HEK293T (cell line): ENCODE data around the gene IGDCC3.

Experiments
- CTCF ChIA-PET: fragments of 350-600 bp; formaldehyde crosslinking; extraction: SDS; loops from one replicate; lab custom pipeline; 2021; ENCODE audit warnings: antibody characterized with exemption, inconsistent platforms; lab: Yijun Ruan, JAX
- POLR2A ChIA-PET: fragments of 350-600 bp; formaldehyde crosslinking; extraction: SDS; loops from one replicate; lab custom pipeline; 2020; ENCODE audit warnings: antibody characterized with exemption, inconsistent platforms; lab: Yijun Ruan, JAX
- DNase-seq: peaks from one replicate; pipeline ENCODE4 v3.0.0; 2012; ENCODE audit warnings: mixed read lengths; ENCODE audit errors: extremely low spot score
- ARNT ChIP-seq: fragments of 450-650 bp; IDR thresholded peaks from 2 replicates; pipeline ENCODE4 v1.6.1; 2017; ENCODE audit warnings: mild to moderate bottlenecking
- BHLHE40 ChIP-seq: fragments of 450-650 bp; IDR thresholded peaks from 2 replicates; pipeline ENCODE4 v1.6.1; 2016; ENCODE audit warnings: mild to moderate bottlenecking, moderate library complexity, borderline replicate concordance
- CTBP1 ChIP-seq: fragments of 450-650 bp; IDR thresholded peaks from 2 replicates; pipeline ENCODE4 v1.6.1; 2016; ENCODE audit warnings: borderline replicate concordance
- ELF4 ChIP-seq: fragments of 450-650 bp; IDR thresholded peaks from 2 replicates; pipeline ENCODE4 v1.6.1; 2017; ENCODE audit warnings: antibody characterized with exemption
- FOXA1 ChIP-seq: fragments of 450-650 bp; IDR thresholded peaks from 2 replicates; pipeline ENCODE4 v1.6.1; 2016; ENCODE audit warnings: mild to moderate bottlenecking
- FOXK2 ChIP-seq: fragments of 450-650 bp; IDR thresholded peaks from 2 replicates; pipeline ENCODE4 v1.6.1; 2016; ENCODE audit warnings: mild to moderate bottlenecking
- FOXM1 ChIP-seq: fragments of 450-650 bp; IDR thresholded peaks from 2 replicates; pipeline ENCODE4 v1.6.1; 2017; ENCODE audit warnings: mild to moderate bottlenecking, borderline replicate concordance
- HDGF ChIP-seq: fragments of 450-650 bp; IDR thresholded peaks from 2 replicates; pipeline ENCODE4 v1.6.1; 2017; ENCODE audit warnings: antibody characterized with exemption, borderline replicate concordance
- L3MBTL2 ChIP-seq: fragments of 450-650 bp; conservative IDR thresholded peaks from 2 replicates; pipeline ENCODE4 v1.6.1; 2016; ENCODE audit warnings: mild to moderate bottlenecking
- LEF1 ChIP-seq: fragments of 450-650 bp; IDR thresholded peaks from 2 replicates; pipeline ENCODE4 v1.6.1; 2017; ENCODE audit warnings: mild to moderate bottlenecking, borderline replicate concordance
- NFRKB ChIP-seq: fragments of 450-650 bp; IDR thresholded peaks from 2 replicates; pipeline ENCODE4 v1.6.1; 2016; ENCODE audit warnings: mild to moderate bottlenecking, moderate library complexity
- SP1 ChIP-seq: fragments of 450-650 bp; IDR thresholded peaks from 2 replicates; pipeline ENCODE4 v1.6.1; 2017
- SUZ12 ChIP-seq: fragments of 450-650 bp; IDR thresholded peaks from 2 replicates; pipeline ENCODE4 v1.6.1; 2016; ENCODE audit warnings: mild to moderate bottlenecking
- TARDBP ChIP-seq: fragments of 450-650 bp; IDR thresholded peaks from 2 replicates; pipeline ENCODE4 v1.6.1; 2016
- ZNF384 ChIP-seq: fragments of 450-650 bp; IDR thresholded peaks from 2 replicates; pipeline ENCODE4 v1.6.1; 2016
- TF ChIP-seq, protein P1 (sequence below): fragments of 450-650 bp; IDR thresholded peaks from 2 replicates; pipeline ENCODE4 v1.6.1; 2016

IGDCC3 gene

DNA sequence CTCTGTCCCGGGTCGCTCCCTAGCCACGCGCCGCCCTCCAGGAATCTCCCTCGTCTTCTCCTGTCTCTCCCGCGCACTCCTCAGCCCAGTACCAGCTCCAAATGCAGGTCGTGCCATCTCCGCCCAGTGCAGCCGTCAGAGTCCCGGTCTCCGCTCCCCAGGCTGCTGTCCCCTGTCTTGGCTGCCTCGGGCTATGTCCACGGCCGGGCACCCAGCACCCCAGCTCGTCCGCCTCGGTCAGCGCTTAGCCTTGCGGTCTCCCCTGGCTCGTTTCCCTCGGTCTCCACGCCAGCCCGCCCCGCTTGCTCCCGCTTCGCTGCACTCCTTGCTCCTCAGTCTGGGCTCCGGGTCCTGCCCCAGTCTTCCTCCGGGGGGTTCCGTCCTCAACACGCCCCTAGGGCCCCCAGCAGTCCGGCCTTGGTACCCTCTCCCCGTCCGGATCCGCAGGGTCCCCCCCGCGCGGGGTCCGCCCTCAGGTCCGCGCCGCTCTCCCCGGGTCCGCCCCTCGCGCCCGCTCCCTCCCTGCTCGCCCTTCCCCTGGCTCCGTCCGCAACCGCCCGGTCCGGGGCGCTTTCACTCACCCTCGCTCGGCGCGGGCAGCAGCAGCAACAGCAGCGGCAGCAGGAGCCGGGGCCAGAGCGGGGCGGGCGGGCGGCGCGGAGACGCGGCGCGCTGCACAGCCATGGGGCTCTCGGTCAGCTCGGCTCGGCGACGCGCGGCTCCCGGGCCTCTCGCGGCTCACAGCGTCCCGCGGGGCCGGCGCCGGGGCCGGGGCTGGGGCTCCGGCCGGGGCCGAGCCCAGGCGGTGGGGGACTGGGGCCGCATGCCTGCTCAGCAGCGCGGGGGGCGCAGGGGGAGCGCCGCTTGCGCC, 462 bp downstream of the IGDCC3 start:
- TF ChIP-seq L3MBTL2 (peak; percentile 87), FOXM1 (0 out of 2 replicates have a peak, but pooled peaks have one; percentile 23), BHLHE40 (no peak)
- ChIA-PET POLR2A (interaction anchor here (0.8 to 4.0 kb wide), 8 partner anchors 8 to 90 kb away, joined by 3 to 24 read pairs (median 4); partner anchors contain the start of genes PARP16 and RNU5B-1), CTCF (interaction anchor here (1.2 to 1.3 kb wide), 2 partner anchors 8 to 59 kb away, joined by 4 to 5 read pairs; no protein-coding TSS in a partner anchor)
- peak; percentile 53 for DNase-seq

DNA sequence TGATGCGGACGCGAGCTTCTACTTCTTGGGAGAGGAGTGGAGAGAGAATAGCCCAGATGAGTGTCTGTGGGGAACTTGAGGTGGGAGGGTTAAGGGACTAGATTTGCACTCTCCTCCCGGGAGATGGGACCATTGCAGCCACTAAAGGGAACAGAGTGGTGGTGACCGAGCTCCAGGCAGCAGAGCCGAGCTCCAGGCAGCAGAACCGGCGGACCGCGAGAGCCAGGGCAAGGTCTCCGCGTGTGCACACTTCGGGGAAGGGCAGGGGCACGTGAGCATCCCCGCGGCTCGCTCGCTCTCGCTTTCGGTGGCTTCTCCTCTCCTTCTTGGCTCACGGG, 1.1 kb downstream of the IGDCC3 start:
- TF ChIP-seq L3MBTL2 (no peak), SUZ12 (no peak), TARDBP (no peak), ELF4 (no peak), CTBP1 (no peak), FOXK2 (no peak), HDGF (no peak), NFRKB (no peak), ZNF384 (no peak), ARNT (no peak), FOXM1 (no peak), FOXA1 (no peak)
- TF ChIP-seq, protein P1, sequence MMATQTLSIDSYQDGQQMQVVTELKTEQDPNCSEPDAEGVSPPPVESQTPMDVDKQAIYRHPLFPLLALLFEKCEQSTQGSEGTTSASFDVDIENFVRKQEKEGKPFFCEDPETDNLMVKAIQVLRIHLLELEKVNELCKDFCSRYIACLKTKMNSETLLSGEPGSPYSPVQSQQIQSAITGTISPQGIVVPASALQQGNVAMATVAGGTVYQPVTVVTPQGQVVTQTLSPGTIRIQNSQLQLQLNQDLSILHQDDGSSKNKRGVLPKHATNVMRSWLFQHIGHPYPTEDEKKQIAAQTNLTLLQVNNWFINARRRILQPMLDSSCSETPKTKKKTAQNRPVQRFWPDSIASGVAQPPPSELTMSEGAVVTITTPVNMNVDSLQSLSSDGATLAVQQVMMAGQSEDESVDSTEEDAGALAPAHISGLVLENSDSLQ, result no peak
- CTCF ChIA-PET, result interaction anchor here (1.2 to 1.3 kb wide), 2 partner anchors 9 to 58 kb away, joined by 4 to 5 read pairs; no protein-coding TSS in a partner anchor
- POLR2A ChIA-PET, result interaction anchor here (0.8 to 4.0 kb wide), 7 partner anchors 8 to 90 kb away, joined by 3 to 24 read pairs (median 4); partner anchors contain the start of genes PARP16 and RNU5B-1
- DNase-seq, result peak; percentile 38

DNA sequence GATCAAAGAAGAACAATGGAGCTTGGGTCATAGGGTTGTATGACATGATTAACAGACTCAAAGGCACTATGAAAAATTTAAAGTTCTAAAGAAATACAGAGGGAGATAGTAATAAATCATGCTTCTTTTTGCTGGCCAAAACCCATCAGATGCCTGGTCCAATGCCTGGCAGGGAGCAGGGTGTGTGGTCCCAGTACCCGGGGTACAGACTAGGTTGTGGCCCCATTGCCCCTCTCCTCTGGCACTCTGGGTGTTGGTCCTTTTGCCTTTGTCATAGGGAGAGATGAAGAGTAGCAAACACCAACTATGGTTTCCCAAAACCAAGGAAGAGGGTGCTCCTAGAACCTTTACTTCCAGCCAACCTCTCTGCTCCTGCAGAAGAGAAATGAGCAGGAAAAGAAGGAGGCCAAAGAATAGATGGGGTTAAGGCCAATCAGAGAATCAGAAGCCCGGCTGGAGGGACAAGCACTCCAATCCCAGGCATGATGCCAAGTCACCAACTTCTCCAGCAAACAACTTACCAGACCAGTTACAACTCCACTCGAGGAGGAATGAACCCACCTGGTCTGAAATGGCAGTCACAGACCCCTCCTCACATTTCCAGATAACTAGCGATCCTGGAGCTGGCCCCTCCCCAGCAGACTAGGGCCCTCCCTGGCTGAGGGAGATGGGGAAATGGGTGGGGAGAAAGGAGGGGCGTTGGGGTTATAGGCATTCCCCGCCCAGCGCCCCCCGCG, 1.8 kb downstream of the IGDCC3 start:
- ChIA-PET CTCF (interaction anchor here (1.2 to 1.3 kb wide), 2 partner anchors 10 to 57 kb away, joined by 4 to 5 read pairs; no protein-coding TSS in a partner anchor), POLR2A (interaction anchor here (0.8 to 4.0 kb wide), 7 partner anchors 8 to 89 kb away, joined by 3 to 24 read pairs (median 4); partner anchors contain the start of genes PARP16 and RNU5B-1)
- no peak for DNase-seq
- TF ChIP-seq LEF1 (no peak), FOXM1 (no peak), BHLHE40 (no peak), HDGF (no peak), ELF4 (no peak), NFRKB (no peak), CTBP1 (no peak), L3MBTL2 (no peak), SP1 (no peak), SUZ12 (no peak), TARDBP (no peak), FOXA1 (no peak), FOXK2 (no peak)
- TF ChIP-seq, protein P1, result no peak

DNA sequence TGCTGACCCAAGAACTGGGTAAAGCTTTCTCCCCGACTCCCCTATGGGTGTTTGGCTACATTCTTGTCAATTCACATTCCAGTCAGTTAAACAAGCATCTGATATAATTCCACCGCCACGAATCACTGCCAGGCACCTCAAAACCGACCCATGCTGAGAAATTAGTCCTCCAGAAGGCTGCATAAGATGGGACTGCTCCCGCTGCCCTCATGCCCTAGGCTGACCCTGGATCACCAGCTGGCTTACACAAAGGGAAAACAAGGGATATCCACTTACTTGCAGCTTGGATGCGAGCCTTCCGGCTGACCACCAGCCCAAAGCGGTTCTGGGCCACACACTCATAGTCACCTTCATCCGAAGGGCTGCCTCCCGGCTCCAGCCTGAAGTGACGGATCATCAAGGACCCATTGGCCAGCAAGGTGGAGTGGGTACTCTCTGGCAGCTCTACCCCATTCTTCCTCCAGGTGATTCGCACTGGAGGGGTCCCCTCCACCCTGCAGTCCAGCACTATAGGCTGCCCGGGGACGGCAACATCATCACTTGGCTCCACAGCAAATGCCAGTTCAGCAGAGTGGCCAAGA, 2.9 kb downstream of the IGDCC3 start:
- TF ChIP-seq BHLHE40, result no peak
- TF ChIP-seq SP1, result no peak
- no peak for TF ChIP-seq HDGF
- no peak for TF ChIP-seq FOXK2
- no peak for TF ChIP-seq TARDBP
- TF ChIP-seq L3MBTL2, result no peak
- TF ChIP-seq ELF4, result no peak
- no peak for TF ChIP-seq FOXA1
- TF ChIP-seq ARNT, result no peak
- no peak for TF ChIP-seq NFRKB
- TF ChIP-seq CTBP1, result no peak
- no peak for TF ChIP-seq SUZ12
- no peak for TF ChIP-seq LEF1
- CTCF ChIA-PET, result interaction anchor here (1.3 kb wide), 1 partner anchor 10 kb away, joined by 7 read pairs; no protein-coding TSS in a partner anchor
- DNase-seq, result no peak
- POLR2A ChIA-PET, result interaction anchor here (1.4 kb wide), 1 partner anchor 56 kb away, joined by 3 read pairs; no protein-coding TSS in a partner anchor

DNA sequence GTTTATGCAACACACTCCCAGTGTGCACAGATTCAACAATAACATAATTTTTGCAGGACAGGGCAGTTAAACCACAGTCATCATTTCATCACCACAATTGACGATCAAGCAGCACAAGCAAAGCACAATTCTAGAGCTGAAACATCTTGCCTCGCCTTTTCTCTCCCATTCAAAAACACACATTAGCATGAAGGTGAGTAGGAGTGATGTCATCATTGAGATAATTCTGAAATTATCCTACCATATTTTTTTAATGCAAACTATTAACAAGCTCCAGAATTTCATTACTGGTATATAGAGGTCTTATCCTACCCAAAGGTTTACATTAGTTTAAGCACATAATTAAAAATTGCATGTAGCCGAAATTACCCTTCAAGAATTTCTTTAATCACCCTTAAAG, 3.5 kb downstream of the IGDCC3 start:
- CTCF ChIA-PET, result interaction anchor here (1.3 kb wide), 1 partner anchor 11 kb away, joined by 7 read pairs; no protein-coding TSS in a partner anchor
- POLR2A ChIA-PET, result interaction anchor here (0.7 to 1.7 kb wide), 4 partner anchors 8 to 69 kb away, joined by 3 to 4 read pairs (median 3); partner anchors contain the start of gene RNU5B-1
- TF ChIP-seq NFRKB (no peak), ZNF384 (no peak), FOXK2 (no peak), SP1 (no peak), LEF1 (no peak), CTBP1 (no peak), L3MBTL2 (no peak)
- DNase-seq, result no peak
